OCI-LY1 (cell line): Measurements from ENCODE around the gene TACR1.

Experiments
- H2AFZ ChIP-seq: fragments of 200-600 bp; sonication (generic), shearing (Covaris generic); 2 replicates; pipeline ENCODE4 v1.6.0; 2014; ENCODE audit warnings: antibody characterized with exemption, mild to moderate bottlenecking, low read length
- H3F3A ChIP-seq: fragments of 200-600 bp; sonication (generic), shearing (Covaris generic); 2 replicates; pipeline ENCODE4 v1.6.0; 2014; ENCODE audit warnings: mild to moderate bottlenecking, antibody characterized with exemption, low read length, moderate library complexity; ENCODE audit not compliant: insufficient read depth
- H3K27ac ChIP-seq: fragments of 200-600 bp; sonication (generic); 2 replicates; pipeline ENCODE4 v1.5.1; 2014; ENCODE audit warnings: low read length, mixed run types, mild to moderate bottlenecking, low read depth; ENCODE audit not compliant: poor library complexity, severe bottlenecking
- H3K27me3 ChIP-seq: fragments of 200-600 bp; sonication (generic); 2 replicates; pipeline ENCODE4 v1.6.0; 2014; ENCODE audit warnings: antibody characterized with exemption, mild to moderate bottlenecking, low read length, moderate library complexity; ENCODE audit not compliant: insufficient read depth
- H3K36me3 ChIP-seq: fragments of 200-600 bp; sonication (generic); 2 replicates; pipeline ENCODE4 v1.6.1; 2014; ENCODE audit warnings: mild to moderate bottlenecking, antibody characterized with exemption, low read length, moderate library complexity, mixed read lengths; ENCODE audit not compliant: insufficient read depth
- H3K4me1 ChIP-seq: fragments of 200-600 bp; sonication (generic); 2 replicates; pipeline ENCODE4 v1.5.1; 2014; ENCODE audit warnings: mild to moderate bottlenecking, low read length, moderate library complexity; ENCODE audit not compliant: insufficient read depth, severe bottlenecking
- H3K4me2 ChIP-seq: fragments of 200-600 bp; sonication (generic), shearing (Covaris generic); 2 replicates; pipeline ENCODE4 v1.6.1; 2014; ENCODE audit warnings: low read length
- H3K4me3 ChIP-seq: fragments of 200-600 bp; sonication (generic); 2 replicates; pipeline ENCODE4 v1.5.1; 2014; ENCODE audit warnings: low read length, low read depth, mild to moderate bottlenecking, mixed read lengths; ENCODE audit not compliant: poor library complexity, severe bottlenecking
- H3K79me2 ChIP-seq: fragments of 200-600 bp; shearing (Covaris generic); 2 replicates; pipeline ENCODE4 v1.6.1; 2016; ENCODE audit warnings: mixed run types, low read length, mixed read lengths; ENCODE audit not compliant: insufficient read depth
- H3K9ac ChIP-seq: fragments of 200-600 bp; sonication (generic), shearing (Covaris generic); 2 replicates; pipeline ENCODE4 v1.6.1; 2014; ENCODE audit warnings: mild to moderate bottlenecking, low read length, mixed read lengths
- H3K9me2 ChIP-seq: fragments of 200-600 bp; sonication (generic), shearing (Covaris generic); 2 replicates; pipeline ENCODE4 v1.6.1; 2014; ENCODE audit warnings: low read depth, mild to moderate bottlenecking, low read length, mixed read lengths
- H3K9me3 ChIP-seq: fragments of 200-600 bp; shearing (Covaris generic); 2 replicates; pipeline ENCODE4 v1.6.1; 2014; ENCODE audit warnings: low read length, mixed read lengths
- H4K20me1 ChIP-seq: fragments of 200-600 bp; sonication (generic), shearing (Covaris generic); 2 replicates; pipeline ENCODE4 v1.6.0; 2016; ENCODE audit warnings: mild to moderate bottlenecking, low read length; ENCODE audit not compliant: insufficient read depth
- CTCF ChIP-seq: fragments of 200-600 bp; sonication (generic), shearing (Covaris generic); IDR thresholded peaks from 2 replicates; pipeline ENCODE4 v1.5.1; 2017; ENCODE audit warnings: mild to moderate bottlenecking, antibody characterized with exemption, low read length, moderate library complexity, mixed read lengths
- EZH2 ChIP-seq: fragments of 200-600 bp; sonication (generic), shearing (Covaris generic); IDR thresholded peaks from 2 replicates; pipeline ENCODE4 v1.8.0; 2017; ENCODE audit warnings: borderline replicate concordance, mixed run types, mild to moderate bottlenecking, antibody characterized with exemption, low read length, moderate library complexity, mixed read lengths

Gene TACR1

GRCh38 chr2:75170889-75171288 lies 28.4 kb downstream of the TACR1 start:
- Histone ChIP-seq H3K4me2 (no peak overlapping the region), H3K36me3 (no peaks in the 10 kb centered on the region), H4K20me1 (no peaks in the 10 kb centered on the region)

GRCh38 chr2:75168186-75168585 lies 31.1 kb downstream of the TACR1 start:
- no peaks in the 10 kb centered on the region for H3K9me2 ChIP-seq
- no peaks in the 10 kb centered on the region for H3K79me2 ChIP-seq
- H4K20me1 ChIP-seq: no peaks in the 10 kb centered on the region
- H2AFZ ChIP-seq: no peak overlapping the region
- H3K36me3 ChIP-seq: no peaks in the 10 kb centered on the region
- no peaks in the 10 kb centered on the region for H3K9me3 ChIP-seq
- no peak overlapping the region for H3K4me3 ChIP-seq
- H3K4me1 ChIP-seq: no peaks in the 10 kb centered on the region
- no peak overlapping the region for H3K4me2 ChIP-seq
- no peak overlapping the region for H3K27ac ChIP-seq
- no peak overlapping the region for H3K9ac ChIP-seq
- no peak for TF ChIP-seq CTCF
- no peak for TF ChIP-seq EZH2
- H3F3A ChIP-seq: no peaks in the 10 kb centered on the region
- H3K27me3 ChIP-seq: no peaks in the 10 kb centered on the region

More at GRCh38 chr2:75170889-75171288, 28.4 kb downstream of the TACR1 start:
- Histone ChIP-seq H3K27ac (no peak overlapping the region), H3K4me3 (no peak overlapping the region), H3K9me2 (no peaks in the 10 kb centered on the region), H3K9me3 (no peaks in the 10 kb centered on the region), H3F3A (no peaks in the 10 kb centered on the region), H3K27me3 (no peaks in the 10 kb centered on the region), H3K4me1 (no peaks in the 10 kb centered on the region), H3K9ac (no peak overlapping the region), H3K79me2 (no peaks in the 10 kb centered on the region), H2AFZ (no peak overlapping the region)
- TF ChIP-seq CTCF (no peak), EZH2 (no peak)

GRCh38 chr2:75166491-75166890 lies 32.8 kb downstream of the TACR1 start:
- Histone ChIP-seq H3K79me2 (no peaks in the 10 kb centered on the region), H3K4me2 (no peak overlapping the region)
- no peak for TF ChIP-seq EZH2
- no peak for TF ChIP-seq CTCF

More at GRCh38 chr2:75166491-75166890, 32.8 kb downstream of the TACR1 start:
- H4K20me1 ChIP-seq: no peaks in the 10 kb centered on the region
- no peaks in the 10 kb centered on the region for H3K36me3 ChIP-seq
- no peak overlapping the region for H3K4me3 ChIP-seq
- no peaks in the 10 kb centered on the region for H3K9me3 ChIP-seq
- H3K9me2 ChIP-seq: no peaks in the 10 kb centered on the region
- no peaks in the 10 kb centered on the region for H3K4me1 ChIP-seq
- H3K27me3 ChIP-seq: no peaks in the 10 kb centered on the region
- no peak overlapping the region for H3K27ac ChIP-seq
- H2AFZ ChIP-seq: no peak overlapping the region
- no peak overlapping the region for H3K9ac ChIP-seq
- H3F3A ChIP-seq: no peaks in the 10 kb centered on the region
